ENCODE results near the gene CRYBA2.

DNA sequence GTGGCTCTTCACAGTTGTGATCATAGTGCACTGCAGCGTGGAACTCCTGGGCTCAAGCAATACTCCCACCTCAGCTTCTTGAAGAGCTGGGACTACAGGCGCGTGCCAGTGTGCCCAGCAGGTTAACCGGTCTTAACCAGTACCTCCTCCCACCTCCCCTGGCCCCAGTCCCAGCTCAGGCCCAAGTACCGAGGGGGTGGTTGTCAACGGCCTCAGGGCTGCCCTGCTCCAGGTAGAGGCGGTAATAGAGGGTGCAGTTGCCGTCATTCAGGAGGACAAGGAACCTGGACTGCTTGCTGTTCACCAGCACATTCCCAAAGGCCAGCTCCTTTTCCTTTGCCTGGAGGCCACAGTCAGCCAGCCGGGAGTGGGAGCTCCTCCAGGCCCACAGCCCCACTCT is 28.4 kb upstream of the CRYBA2 start:
- TF ChIP-seq POLR2AphosphoS5 (IDR thresholded peaks at IDR 0.05) = no peak
- TF ChIP-seq, protein P1, sequence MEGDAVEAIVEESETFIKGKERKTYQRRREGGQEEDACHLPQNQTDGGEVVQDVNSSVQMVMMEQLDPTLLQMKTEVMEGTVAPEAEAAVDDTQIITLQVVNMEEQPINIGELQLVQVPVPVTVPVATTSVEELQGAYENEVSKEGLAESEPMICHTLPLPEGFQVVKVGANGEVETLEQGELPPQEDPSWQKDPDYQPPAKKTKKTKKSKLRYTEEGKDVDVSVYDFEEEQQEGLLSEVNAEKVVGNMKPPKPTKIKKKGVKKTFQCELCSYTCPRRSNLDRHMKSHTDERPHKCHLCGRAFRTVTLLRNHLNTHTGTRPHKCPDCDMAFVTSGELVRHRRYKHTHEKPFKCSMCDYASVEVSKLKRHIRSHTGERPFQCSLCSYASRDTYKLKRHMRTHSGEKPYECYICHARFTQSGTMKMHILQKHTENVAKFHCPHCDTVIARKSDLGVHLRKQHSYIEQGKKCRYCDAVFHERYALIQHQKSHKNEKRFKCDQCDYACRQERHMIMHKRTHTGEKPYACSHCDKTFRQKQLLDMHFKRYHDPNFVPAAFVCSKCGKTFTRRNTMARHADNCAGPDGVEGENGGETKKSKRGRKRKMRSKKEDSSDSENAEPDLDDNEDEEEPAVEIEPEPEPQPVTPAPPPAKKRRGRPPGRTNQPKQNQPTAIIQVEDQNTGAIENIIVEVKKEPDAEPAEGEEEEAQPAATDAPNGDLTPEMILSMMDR (IDR thresholded peaks at IDR 0.05) = no peak
- TF ChIP-seq POLR2A (IDR thresholded peaks at IDR 0.05) = no peak
